HG03097 (cell line): Measurements from ENCODE around the gene RYK.

ENCODE experiments used
- ATAC-seq: cut with Tn5 transposase; IDR thresholded peaks from one replicate; pipeline ENCODE4 v1.9.1; 2021; ENCODE audit not compliant: unreplicated experiment, low FRiP score

The RYK gene

DNA sequence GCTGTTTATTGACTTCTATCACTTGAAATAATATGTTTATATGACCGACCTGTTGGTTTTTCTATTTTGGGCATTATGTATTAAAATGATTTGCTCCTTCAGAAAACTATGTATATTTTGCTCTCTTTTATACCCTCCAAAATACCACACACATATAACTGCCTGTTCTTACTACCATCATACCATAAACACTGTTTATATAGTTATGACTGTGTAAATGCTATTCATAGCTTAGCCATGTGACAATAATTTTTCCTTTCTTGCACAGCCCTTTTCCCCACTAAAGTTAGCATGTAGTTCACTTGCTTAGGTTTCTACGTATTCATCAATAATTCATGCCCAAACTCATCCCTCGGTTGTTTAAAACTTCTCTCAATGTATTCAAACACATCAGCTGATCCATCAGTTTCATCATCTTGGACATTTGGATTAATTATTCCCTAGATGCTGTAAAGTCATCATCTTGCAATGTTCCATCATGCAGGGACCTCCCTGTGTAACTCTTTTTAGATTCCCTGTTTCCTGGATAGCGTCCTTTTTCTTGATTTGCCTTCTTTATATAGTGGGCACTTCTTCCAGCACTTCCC is 8.2 kb upstream of the RYK start:
- ATAC-seq = no peak

DNA sequence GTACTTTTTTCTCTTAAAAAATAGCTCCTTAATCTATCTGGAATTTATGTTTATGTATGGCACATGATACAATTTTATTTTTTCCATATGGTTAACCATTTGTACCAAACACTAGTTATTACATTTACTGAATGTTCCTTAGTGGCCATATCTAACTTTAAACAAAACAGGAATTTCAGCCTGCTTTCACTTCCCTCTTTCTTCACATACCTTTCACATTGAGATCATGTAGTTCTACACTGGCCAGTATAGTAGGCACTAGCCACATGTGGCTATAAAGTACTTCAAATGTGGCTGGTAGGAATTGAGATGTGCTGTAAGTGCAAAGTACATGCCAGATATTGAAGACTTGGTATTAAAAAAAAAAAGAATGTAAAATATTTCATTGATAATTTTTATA is 4.7 kb upstream of the RYK start:
- ATAC-seq = no peak

- no peak for ATAC-seq
Measured at GRCh38 chr3:134253475-134254226, 3.0 kb upstream of the RYK start.

DNA sequence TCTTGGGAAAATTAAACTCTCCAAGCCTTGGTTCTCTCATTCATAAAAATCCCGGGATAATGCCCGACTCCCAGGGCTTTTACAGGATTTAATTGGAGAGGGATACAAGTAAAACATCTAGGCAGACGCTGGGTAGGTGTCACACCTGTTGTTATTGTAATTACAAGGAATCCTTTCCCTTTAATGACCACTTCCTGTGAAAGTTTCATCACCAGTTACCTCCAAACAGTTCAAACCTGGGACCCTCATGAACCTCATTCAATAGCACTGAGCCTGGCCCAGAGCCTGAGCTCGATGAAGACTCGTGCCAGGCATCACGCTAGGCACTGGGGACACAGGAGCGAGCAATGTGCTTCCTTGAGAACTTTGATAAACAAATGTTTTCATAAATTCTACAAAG is 2.1 kb upstream of the RYK start:
- ATAC-seq = no peak

- ATAC-seq = no peak
Measured at GRCh38 chr3:134251731-134252391, 1.2 kb upstream of the RYK start.

GRCh38 chr3:134249935-134250716 is 533 bp downstream of the RYK start:
- peak; percentile 40 for ATAC-seq

DNA sequence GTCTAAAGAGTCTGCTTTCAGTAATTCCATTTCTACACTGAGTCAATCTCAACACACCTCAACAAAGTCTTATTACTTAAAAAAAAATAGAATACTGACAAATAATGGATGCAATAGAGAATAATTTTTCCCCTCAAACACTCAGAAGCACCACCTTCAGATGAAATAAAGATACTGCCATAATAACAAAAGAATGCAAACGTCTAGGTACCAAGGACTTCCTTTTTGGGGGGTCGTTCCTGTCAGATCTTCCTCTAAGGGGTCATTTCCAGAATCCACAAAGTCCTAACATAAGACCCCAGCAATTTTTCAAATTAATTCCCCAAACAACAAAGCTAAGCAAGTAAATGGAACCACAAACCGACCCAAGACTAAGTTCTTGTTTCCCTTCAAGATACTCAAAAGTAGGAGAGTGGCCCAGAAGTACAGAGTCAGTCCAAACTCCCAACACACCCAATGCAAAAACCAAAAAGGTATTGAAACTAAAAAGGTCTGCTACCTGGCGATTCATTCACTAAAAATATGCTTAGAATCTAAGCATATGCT is 1.3 kb downstream of the RYK start:
- ATAC-seq = no peak

- ATAC-seq = no peak
Measured at GRCh38 chr3:134244921-134245320, 5.7 kb downstream of the RYK start.

GRCh38 chr3:134242649-134243617 is 7.7 kb downstream of the RYK start:
- no peak for ATAC-seq

GRCh38 chr3:134239538-134239937 is 11.1 kb downstream of the RYK start:
- peak; percentile 43 for ATAC-seq

DNA sequence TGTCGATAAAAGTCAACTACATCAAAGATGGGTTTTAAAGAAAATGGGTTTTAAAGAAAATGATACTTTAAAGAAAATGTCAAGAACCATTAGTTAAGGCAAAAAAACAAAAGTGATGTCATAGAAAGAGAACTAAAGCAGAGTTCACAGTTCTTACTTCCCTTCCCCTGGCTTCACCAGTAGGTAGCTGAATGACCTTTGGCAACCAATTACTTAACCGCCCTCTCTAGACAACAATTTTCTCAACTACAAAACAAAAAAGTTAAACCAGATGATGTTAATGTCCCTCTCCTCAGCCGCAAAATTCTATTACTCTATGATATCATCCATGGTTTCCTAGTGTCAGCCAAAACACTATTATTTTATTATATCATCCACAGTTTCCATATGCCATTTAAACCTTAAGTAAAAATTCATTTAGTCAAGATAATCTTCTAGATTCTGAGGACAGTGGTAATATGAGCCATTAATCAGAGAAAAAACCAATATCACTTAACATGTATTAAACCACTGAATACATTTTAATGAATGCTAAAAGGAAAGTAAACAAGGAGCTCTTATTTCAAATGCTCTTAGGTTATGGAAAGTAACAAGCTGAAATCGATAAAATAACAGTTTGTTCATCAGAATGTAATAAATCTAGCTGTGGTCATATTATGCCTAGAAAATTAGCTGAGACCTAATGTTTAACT is 13.1 kb downstream of the RYK start:
- no peak for ATAC-seq

GRCh38 chr3:134236505-134237170 is 14.0 kb downstream of the RYK start:
- ATAC-seq = peak; percentile 52

GRCh38 chr3:134235577-134236076 is 15.0 kb downstream of the RYK start:
- no peak for ATAC-seq

GRCh38 chr3:134232951-134233350 is 17.7 kb downstream of the RYK start:
- no peak for ATAC-seq

GRCh38 chr3:134232151-134232550 is 18.5 kb downstream of the RYK start:
- no peak for ATAC-seq

- no peak for ATAC-seq
Measured at GRCh38 chr3:134231131-134231530, 19.5 kb downstream of the RYK start.

- ATAC-seq = no peak
Measured at GRCh38 chr3:134229038-134229437, 21.6 kb downstream of the RYK start.

GRCh38 chr3:134228479-134228878 is 22.2 kb downstream of the RYK start:
- ATAC-seq = no peak
